BLaER1 (cell line): ENCODE measurements around the gene CDK18.

Experiments used
- H3K27ac ChIP-seq: shearing (Covaris generic); formaldehyde crosslinking; 2 replicates; pipeline ENCODE4 v1.8.1; 2022
- H3K27me3 ChIP-seq: shearing (Covaris generic); formaldehyde crosslinking; 2 replicates; pipeline ENCODE4 v1.8.1; 2022
- H3K36me3 ChIP-seq: shearing (Covaris generic); formaldehyde crosslinking; 2 replicates; pipeline ENCODE4 v1.8.1; 2022
- H3K4me1 ChIP-seq: shearing (Covaris generic); formaldehyde crosslinking; 2 replicates; pipeline ENCODE4 v1.8.1; 2022
- H3K4me2 ChIP-seq: shearing (Covaris generic); formaldehyde crosslinking; 2 replicates; pipeline ENCODE4 v1.8.1; 2022
- H3K4me3 ChIP-seq: shearing (Covaris generic); formaldehyde crosslinking; 2 replicates; pipeline ENCODE4 v1.8.1; 2022
- H3K9ac ChIP-seq: shearing (Covaris generic); formaldehyde crosslinking; 2 replicates; pipeline ENCODE4 v1.8.1; 2022
- H3K9me3 ChIP-seq: shearing (Covaris generic); formaldehyde crosslinking; 2 replicates; pipeline ENCODE4 v1.8.1; 2022
- H4K20me1 ChIP-seq: shearing (Covaris generic); formaldehyde crosslinking; 2 replicates; pipeline ENCODE4 v1.8.1; 2022
- Cebpa-rat ChIP-seq: shearing (Covaris generic); IDR thresholded peaks from 2 replicates; pipeline ENCODE4 v1.8.1; 2022

CDK18 gene

GRCh38 chr1:205534444-205534985, 30.0 kb downstream of the CDK18 start:
- no peak for TF ChIP-seq Cebpa-rat
- no peak overlapping the region for H3K9ac ChIP-seq
- H3K27ac ChIP-seq = no peak overlapping the region
- H3K27me3 ChIP-seq = no peaks in the 10 kb centered on the region
- H3K36me3 ChIP-seq = peaks cover 27% of the 10 kb centered on the region
- no peak overlapping the region for H3K4me3 ChIP-seq
- no peaks in the 10 kb centered on the region for H4K20me1 ChIP-seq
- peaks cover 13% of the 10 kb centered on the region for H3K4me1 ChIP-seq
- no peaks in the 10 kb centered on the region for H3K9me3 ChIP-seq
- H3K4me2 ChIP-seq = no peak overlapping the region

DNA sequence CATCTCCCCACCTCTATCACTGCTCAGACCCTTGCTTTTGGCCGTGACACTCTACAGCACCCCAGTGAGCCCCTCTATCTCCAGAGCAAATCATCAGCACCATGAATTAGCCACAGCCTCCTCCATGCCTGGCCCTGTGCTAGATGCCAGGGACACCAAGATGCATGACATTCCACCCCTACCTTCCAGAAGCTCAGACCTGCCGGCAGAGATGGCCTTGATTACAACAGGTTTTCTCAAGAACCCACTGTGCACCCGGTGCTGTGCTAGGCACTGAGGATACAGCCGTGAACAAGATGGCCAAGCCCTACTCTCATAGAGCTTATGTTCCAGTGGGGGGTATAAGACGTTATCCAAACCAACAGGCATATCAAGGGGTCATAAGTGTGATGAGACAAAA, 30.6 kb downstream of the CDK18 start:
- Histone ChIP-seq H3K4me1 (peaks cover 13% of the 10 kb centered on the region), H4K20me1 (no peaks in the 10 kb centered on the region), H3K27ac (no peak overlapping the region), H3K9ac (no peak overlapping the region), H3K27me3 (no peaks in the 10 kb centered on the region), H3K36me3 (peaks cover 21% of the 10 kb centered on the region), H3K4me3 (no peak overlapping the region), H3K4me2 (no peak overlapping the region), H3K9me3 (no peaks in the 10 kb centered on the region)
- TF ChIP-seq Cebpa-rat = no peak

GRCh38 chr1:205535866-205536758, 31.6 kb downstream of the CDK18 start:
- H3K27me3 ChIP-seq = no peaks in the 10 kb centered on the region
- H3K27ac ChIP-seq = no peak overlapping the region
- H3K4me3 ChIP-seq = no peak overlapping the region
- peaks cover 13% of the 10 kb centered on the region for H3K4me1 ChIP-seq
- peak overlapping the region; percentile 32 for H3K4me2 ChIP-seq
- no peaks in the 10 kb centered on the region for H3K9me3 ChIP-seq
- H3K9ac ChIP-seq = no peak overlapping the region
- H4K20me1 ChIP-seq = no peaks in the 10 kb centered on the region
- H3K36me3 ChIP-seq = peaks cover 12% of the 10 kb centered on the region
- TF ChIP-seq Cebpa-rat = no peak

- Histone ChIP-seq H3K36me3 (peaks cover 4% of the 10 kb centered on the region; the same call in 1 of the 2 replicates), H3K4me2 (peak overlapping the region; percentile 32), H4K20me1 (no peaks in the 10 kb centered on the region), H3K27ac (no peak overlapping the region), H3K27me3 (no peaks in the 10 kb centered on the region), H3K4me3 (no peak overlapping the region), H3K4me1 (peaks cover 13% of the 10 kb centered on the region), H3K9ac (no peak overlapping the region), H3K9me3 (no peaks in the 10 kb centered on the region)
- no peak for TF ChIP-seq Cebpa-rat
Observed at GRCh38 chr1:205536759-205537361, 32.4 kb downstream of the CDK18 start.

- Histone ChIP-seq H3K4me1 (peaks cover 13% of the 10 kb centered on the region), H3K9ac (no peak overlapping the region), H3K36me3 (no peaks in the 10 kb centered on the region), H4K20me1 (no peaks in the 10 kb centered on the region), H3K27me3 (peaks cover under 1% of the 10 kb centered on the region; the same call in 1 of the 2 replicates), H3K9me3 (no peaks in the 10 kb centered on the region), H3K4me3 (no peak overlapping the region), H3K4me2 (no peak overlapping the region), H3K27ac (no peak overlapping the region)
- TF ChIP-seq Cebpa-rat = no peak
Observed at GRCh38 chr1:205537386-205538018, 33.0 kb downstream of the CDK18 start.

- TF ChIP-seq Cebpa-rat = no peak
- Histone ChIP-seq H3K27ac (no peak overlapping the region), H3K4me3 (no peak overlapping the region), H3K27me3 (peaks cover 9% of the 10 kb centered on the region), H3K4me1 (peaks cover 13% of the 10 kb centered on the region), H3K9ac (no peak overlapping the region), H3K36me3 (no peaks in the 10 kb centered on the region), H4K20me1 (no peaks in the 10 kb centered on the region), H3K4me2 (no peak overlapping the region), H3K9me3 (no peaks in the 10 kb centered on the region)
Observed at GRCh38 chr1:205538235-205538840, 33.9 kb downstream of the CDK18 start.

- no peak overlapping the region for H3K27ac ChIP-seq
- H3K9ac ChIP-seq = no peak overlapping the region
- H3K4me3 ChIP-seq = no peak overlapping the region
- H3K36me3 ChIP-seq = no peaks in the 10 kb centered on the region
- no peaks in the 10 kb centered on the region for H3K9me3 ChIP-seq
- H3K4me2 ChIP-seq = no peak overlapping the region
- H3K4me1 ChIP-seq = peaks cover 18% of the 10 kb centered on the region
- H4K20me1 ChIP-seq = no peaks in the 10 kb centered on the region
- H3K27me3 ChIP-seq = peaks cover 20% of the 10 kb centered on the region
- no peak for TF ChIP-seq Cebpa-rat
Observed at GRCh38 chr1:205541161-205541886, 36.9 kb downstream of the CDK18 start.

GRCh38 chr1:205542367-205542766, 37.9 kb downstream of the CDK18 start:
- no peak overlapping the region for H3K4me3 ChIP-seq
- no peaks in the 10 kb centered on the region for H3K9me3 ChIP-seq
- no peak overlapping the region for H3K27ac ChIP-seq
- peaks cover 20% of the 10 kb centered on the region for H3K27me3 ChIP-seq
- peaks cover 10% of the 10 kb centered on the region; the same call in 1 of the 2 replicates for H3K4me1 ChIP-seq
- H3K4me2 ChIP-seq = no peak overlapping the region
- no peak overlapping the region for H3K9ac ChIP-seq
- TF ChIP-seq Cebpa-rat = no peak
- no peaks in the 10 kb centered on the region for H3K36me3 ChIP-seq
- H4K20me1 ChIP-seq = no peaks in the 10 kb centered on the region
